Uterus (tissue), 2 donors: ENCODE data around the gene XKR3.
"Not testable (repeated sequence)": the region's sequence is repeated elsewhere in the genome, so short reads cannot be mapped to it uniquely, and the experiment has no call there.

ENCODE experiments used
- CTCF ChIP-seq, 4 experiments: fragments of 200-600 bp in 2 of 4; fragments of 450-650 bp in 2 of 4; sonication (generic) in 2 of 4; IDR thresholded peaks; one replicate each; pipeline ENCODE4 v1.5.1; 2016 to 2019; ENCODE audit warnings: antibody characterized with exemption in 4 of 4, mild to moderate bottlenecking in 2 of 4, moderate library complexity in 1 of 4
- POLR2A ChIP-seq, 2 donors: fragments of 450-650 bp; IDR thresholded peaks; one replicate each; pipeline ENCODE4 v1.6.1; 2016; ENCODE audit warnings: antibody characterized with exemption in 2 of 2, mild to moderate bottlenecking in 1 of 2, moderate library complexity in 1 of 2

GRCh38 chr22:16771569-16771968 lies 53.6 kb downstream of the XKR3 start:
- not testable (repeated sequence) for TF ChIP-seq POLR2A, CTCF (IDR thresholded peaks at IDR 0.05)
